ENCODE data around the gene TMEM120A.

DNA sequence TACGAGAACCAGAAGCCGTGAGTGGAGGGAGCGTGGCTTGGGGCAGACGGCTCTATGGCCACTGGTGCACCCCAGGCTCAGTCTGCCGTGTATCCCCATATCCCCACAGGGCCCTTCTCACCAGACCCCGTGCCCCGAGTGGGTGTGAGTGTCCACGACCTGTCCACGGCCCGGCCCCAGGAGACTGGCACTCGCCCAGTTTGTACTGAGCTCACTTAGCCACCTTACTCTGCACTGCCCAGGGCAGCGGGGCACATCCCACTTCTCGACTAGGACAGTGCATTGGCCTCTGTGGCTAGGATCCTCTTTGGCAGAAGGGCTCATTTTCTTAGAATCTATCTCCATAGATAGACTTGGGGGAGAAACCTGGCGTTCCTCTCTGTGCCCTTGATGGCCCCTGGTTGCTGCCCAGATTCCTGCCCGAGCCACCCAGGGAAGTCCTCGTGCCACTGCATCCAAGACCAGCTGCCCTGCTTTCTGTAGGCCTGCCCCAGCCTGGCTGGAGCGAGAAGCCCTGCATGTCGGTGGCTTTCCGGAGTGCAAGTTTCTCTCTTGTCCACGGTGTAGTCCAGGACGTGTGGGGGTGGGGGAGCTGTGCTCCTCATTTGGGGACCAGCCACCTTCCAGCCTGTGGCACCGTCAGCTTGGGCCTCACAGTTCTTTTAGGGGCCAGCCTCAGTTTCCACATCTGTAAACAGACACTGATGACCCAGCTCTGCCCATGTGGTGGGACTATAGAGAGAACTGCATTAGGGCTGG is 11.9 kb downstream of the TMEM120A start:
- TF ChIP-seq, protein P1, sequence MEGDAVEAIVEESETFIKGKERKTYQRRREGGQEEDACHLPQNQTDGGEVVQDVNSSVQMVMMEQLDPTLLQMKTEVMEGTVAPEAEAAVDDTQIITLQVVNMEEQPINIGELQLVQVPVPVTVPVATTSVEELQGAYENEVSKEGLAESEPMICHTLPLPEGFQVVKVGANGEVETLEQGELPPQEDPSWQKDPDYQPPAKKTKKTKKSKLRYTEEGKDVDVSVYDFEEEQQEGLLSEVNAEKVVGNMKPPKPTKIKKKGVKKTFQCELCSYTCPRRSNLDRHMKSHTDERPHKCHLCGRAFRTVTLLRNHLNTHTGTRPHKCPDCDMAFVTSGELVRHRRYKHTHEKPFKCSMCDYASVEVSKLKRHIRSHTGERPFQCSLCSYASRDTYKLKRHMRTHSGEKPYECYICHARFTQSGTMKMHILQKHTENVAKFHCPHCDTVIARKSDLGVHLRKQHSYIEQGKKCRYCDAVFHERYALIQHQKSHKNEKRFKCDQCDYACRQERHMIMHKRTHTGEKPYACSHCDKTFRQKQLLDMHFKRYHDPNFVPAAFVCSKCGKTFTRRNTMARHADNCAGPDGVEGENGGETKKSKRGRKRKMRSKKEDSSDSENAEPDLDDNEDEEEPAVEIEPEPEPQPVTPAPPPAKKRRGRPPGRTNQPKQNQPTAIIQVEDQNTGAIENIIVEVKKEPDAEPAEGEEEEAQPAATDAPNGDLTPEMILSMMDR (IDR thresholded peaks at IDR 0.05 in 4 of 5, conservative IDR thresholded peaks at IDR 0.05 in 1 of 5): no peak
- no peak for TF ChIP-seq POLR2A (IDR thresholded peaks at IDR 0.05)

Data from gastrocnemius medialis (tissue), 4 donors.